GM12892 (cell line): ENCODE measurements around the gene KCNT1.

Source experiments
- POLR2A ChIP-seq: IDR thresholded peaks from 2 replicates; pipeline ENCODE4 v1.6.1; 2011; ENCODE audit warnings: low read depth, low read length, control low read depth
- POLR2AphosphoS5 ChIP-seq: IDR thresholded peaks from 2 replicates; pipeline ENCODE4 v1.6.1; 2011; ENCODE audit warnings: low read depth, low read length, control low read depth
- TAF1 ChIP-seq: IDR thresholded peaks from 2 replicates; pipeline ENCODE4 v1.6.1; 2011; ENCODE audit warnings: low read depth, mild to moderate bottlenecking, control low read depth, low read length, borderline replicate concordance

DNA sequence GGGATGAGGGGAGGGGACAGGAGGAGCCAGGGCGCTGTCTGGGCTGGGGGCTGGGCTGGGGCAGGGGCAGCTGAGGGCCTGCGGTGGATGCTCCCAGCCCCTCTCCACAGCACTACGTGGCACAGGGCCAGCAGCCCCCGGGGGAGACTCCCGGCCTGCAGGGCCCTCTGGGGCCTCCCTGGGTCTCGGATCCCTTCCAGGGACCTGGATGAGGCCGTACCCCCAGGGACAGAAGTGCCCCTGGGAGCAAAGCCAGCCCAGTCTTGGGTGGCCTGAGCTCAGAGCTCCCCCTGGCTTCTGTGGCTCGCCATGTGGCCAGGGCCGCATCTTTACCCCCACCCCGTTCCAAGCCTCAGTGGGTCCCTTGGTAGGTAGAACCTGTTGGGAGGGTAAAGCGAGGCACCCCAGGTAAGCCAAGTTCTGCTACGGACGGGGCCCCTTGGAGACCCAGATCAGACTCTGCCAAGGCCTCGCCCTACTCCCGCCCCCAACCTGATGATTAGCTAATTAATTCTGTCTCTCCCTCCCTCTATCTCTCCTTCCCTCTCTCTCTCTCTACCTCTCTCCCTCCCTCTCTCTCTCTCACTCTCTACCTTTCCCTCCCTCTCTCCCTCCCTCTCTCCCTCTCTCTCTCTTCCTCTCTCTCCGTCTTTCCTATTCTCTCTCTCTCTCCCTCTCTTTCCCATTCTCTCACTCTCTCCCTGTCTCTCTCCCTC, 24.3 kb downstream of the KCNT1 start:
- no peak for TF ChIP-seq POLR2A
- no peak for TF ChIP-seq POLR2AphosphoS5
- no peak for TF ChIP-seq TAF1
